Muscle layer of duodenum (tissue), 2 donors: ENCODE results near the gene PADI2.

ENCODE experiments used
- H3K27ac ChIP-seq: one replicate; pipeline ENCODE4 v1.7.0; 2013; ENCODE audit warnings: mild to moderate bottlenecking, low read length
- H3K27me3 ChIP-seq: one replicate; pipeline ENCODE4 v1.7.0; 2013; ENCODE audit warnings: low read depth, mild to moderate bottlenecking, control low read depth, low read length
- H3K36me3 ChIP-seq, 2 donors: one replicate each; pipeline ENCODE4 v1.7.0; 2013; ENCODE audit warnings: low read length in 2 of 2, control low read depth in 1 of 2, mild to moderate bottlenecking in 1 of 2; ENCODE audit not compliant: insufficient read depth in 2 of 2, control insufficient read depth in 1 of 2
- H3K4me1 ChIP-seq, 2 donors: one replicate each; pipeline ENCODE4 v1.7.0; 2013; ENCODE audit warnings: low read length in 2 of 2, mild to moderate bottlenecking in 2 of 2, control low read depth in 1 of 2, moderate library complexity in 1 of 2; ENCODE audit not compliant: insufficient read depth in 2 of 2, control insufficient read depth in 1 of 2
- H3K4me3 ChIP-seq, 2 donors: one replicate each; pipeline ENCODE4 v1.7.0; 2013; ENCODE audit warnings: low read length in 2 of 2, low read depth in 1 of 2, mild to moderate bottlenecking in 1 of 2
- H3K9me3 ChIP-seq, 2 donors: one replicate each; pipeline ENCODE4 v1.7.0; 2013; ENCODE audit warnings: low read length in 2 of 2, control low read depth in 1 of 2, mild to moderate bottlenecking in 1 of 2; ENCODE audit not compliant: control insufficient read depth in 1 of 2
- donor health status: healthy.

Gene PADI2

DNA sequence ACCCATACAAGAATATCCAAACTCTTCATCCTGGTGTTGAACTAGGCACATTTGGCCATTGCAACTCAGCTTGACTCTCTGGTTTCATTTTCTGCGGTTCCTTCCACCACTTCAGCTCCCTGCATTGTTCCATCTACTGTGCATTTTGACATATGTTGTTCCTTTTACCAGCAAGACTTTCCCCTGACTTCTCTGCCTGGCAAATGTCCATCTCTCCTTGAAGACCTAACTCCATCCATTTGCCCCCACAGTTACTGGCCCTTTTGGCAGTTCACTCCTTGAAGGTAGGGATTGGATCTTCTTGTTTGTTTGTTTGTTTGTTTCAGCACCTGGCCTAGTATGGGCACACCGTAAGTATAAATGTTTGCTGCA is 8.7 kb downstream of the PADI2 start:
- Histone ChIP-seq H3K27ac (no peak overlapping the region), H3K4me3 (no peak overlapping the region), H3K27me3 (no peaks in the 10 kb centered on the region), H3K9me3 (no peaks in the 10 kb centered on the region), H3K4me1 (no peaks in the 10 kb centered on the region), H3K36me3 (no peaks in the 10 kb centered on the region)

DNA sequence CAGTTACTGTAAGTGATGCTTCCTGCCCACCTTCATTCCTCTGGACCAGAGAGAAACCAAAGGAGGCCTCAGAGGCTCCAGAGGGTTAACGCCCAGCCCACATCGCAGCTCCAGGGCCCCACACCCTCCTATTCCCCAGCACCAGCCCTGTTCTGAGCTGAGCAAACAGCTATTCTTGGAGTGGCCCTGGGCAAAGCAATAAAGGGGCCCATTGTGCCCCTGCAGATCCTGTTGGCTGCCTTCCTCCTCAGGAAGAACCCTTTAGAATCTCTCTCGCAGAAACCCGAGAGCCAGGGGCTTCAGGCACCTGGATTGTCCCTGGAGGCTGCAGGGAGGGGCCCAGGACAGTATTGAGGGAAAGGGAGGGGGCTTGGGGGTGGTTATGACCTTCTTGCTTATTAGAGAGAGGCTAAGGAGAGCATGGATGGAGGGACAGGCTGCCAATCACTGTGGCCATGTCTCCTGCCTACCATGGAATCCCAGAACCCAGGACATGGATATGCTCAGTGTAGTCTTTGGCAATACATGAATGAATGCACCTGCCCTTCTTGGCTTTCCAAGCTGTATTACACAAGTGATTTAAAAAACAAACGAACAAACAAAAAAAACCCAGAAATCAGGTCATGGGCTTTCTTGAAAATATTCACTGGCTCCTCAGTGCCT is 9.2 kb downstream of the PADI2 start:
- Histone ChIP-seq H3K36me3 (no peaks in the 10 kb centered on the region), H3K27me3 (no peaks in the 10 kb centered on the region), H3K27ac (no peak overlapping the region), H3K4me1 (no peaks in the 10 kb centered on the region), H3K4me3 (no peak overlapping the region), H3K9me3 (no peaks in the 10 kb centered on the region)

DNA sequence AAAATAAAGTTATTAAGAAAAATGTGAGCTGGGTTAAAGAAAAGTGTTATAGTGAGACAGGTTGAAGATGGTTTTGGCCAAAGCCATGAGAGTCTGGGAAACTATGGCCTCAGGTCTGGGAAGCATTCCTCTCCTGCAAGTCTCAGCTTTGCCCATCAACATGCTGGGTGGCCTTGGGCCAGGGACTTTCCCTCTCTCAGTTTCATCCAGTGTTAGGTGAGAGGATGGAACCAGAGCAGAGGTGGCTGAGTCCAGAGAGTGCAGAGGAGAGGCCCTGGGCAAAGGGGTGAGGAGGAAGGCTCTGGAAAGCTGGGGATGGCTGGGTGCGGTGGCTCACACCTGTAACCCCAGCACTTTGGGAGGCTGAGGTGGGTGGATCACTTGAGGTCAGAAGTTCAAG is 10.5 kb downstream of the PADI2 start:
- Histone ChIP-seq H3K4me3 (no peak overlapping the region), H3K27me3 (no peaks in the 10 kb centered on the region), H3K27ac (no peak overlapping the region), H3K4me1 (no peaks in the 10 kb centered on the region), H3K36me3 (no peaks in the 10 kb centered on the region), H3K9me3 (no peaks in the 10 kb centered on the region)

DNA sequence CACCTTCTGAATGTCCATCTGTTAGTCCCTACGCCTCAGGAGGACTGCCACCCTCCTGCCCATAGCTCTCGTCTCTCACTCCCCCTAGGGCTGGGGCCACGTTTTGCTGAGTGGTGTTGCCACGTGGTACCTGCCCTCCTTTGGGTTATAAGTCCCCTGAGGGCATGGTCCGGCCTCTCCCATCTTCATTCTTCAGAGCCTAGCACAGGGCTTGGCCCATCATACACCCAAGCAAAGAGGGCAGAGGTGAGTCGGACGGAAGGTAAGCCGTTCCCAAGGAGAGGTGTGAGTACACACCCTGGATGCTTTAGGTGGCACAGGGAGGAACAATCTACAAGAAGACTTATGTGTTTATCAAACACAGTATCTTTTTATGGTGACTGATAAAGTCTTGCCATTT is 10.9 kb downstream of the PADI2 start:
- Histone ChIP-seq H3K27me3 (no peaks in the 10 kb centered on the region), H3K36me3 (no peaks in the 10 kb centered on the region), H3K4me3 (no peak overlapping the region), H3K27ac (no peak overlapping the region), H3K4me1 (no peaks in the 10 kb centered on the region), H3K9me3 (no peaks in the 10 kb centered on the region)

DNA sequence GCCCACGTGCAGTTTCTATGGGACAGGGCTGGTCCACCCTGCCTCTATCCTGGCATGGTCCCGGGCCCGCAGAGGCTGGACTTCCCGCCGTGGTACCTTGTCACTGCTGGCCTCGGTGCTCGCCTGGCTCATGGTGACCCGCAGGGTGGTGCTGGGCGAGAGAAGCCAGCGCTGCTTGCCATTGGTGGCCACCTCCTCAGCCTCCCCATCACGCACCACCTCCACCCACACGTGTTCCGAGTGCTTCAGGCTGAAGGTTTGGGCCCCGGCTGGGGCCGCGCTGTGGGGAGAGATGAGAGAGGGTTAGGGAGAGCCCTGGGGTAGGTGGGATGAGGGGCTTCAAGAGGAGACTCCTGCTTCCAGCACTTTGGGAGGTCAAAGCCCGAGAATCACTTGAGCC is 14.5 kb downstream of the PADI2 start:
- H3K4me1 ChIP-seq, result no peaks in the 10 kb centered on the region
- H3K4me3 ChIP-seq, result no peak overlapping the region
- H3K27ac ChIP-seq, result no peak overlapping the region
- no peaks in the 10 kb centered on the region for H3K36me3 ChIP-seq
- H3K27me3 ChIP-seq, result no peaks in the 10 kb centered on the region
- H3K9me3 ChIP-seq, result no peaks in the 10 kb centered on the region

DNA sequence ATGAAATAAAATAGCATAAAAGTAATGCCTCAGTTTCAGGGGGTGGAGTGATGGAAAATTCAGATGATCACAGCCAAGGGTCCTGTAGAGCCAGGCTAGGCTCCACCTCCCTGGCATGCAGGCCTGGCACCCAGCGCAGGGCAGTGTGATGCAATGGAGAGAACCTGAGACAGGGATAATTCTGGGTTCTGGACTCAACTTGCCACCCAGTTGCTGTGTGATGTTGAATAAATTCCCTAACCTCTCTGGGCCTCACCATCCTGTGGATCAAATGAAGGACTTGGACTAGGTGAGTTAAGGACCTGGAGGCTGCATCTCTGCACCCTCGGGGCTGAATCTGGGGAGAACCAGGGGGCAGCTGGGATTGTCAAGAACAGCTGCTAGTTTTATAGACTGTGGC is 17.0 kb downstream of the PADI2 start:
- H3K27ac ChIP-seq, result no peak overlapping the region
- H3K27me3 ChIP-seq, result no peaks in the 10 kb centered on the region
- no peaks in the 10 kb centered on the region for H3K4me1 ChIP-seq
- H3K4me3 ChIP-seq, result no peak overlapping the region
- H3K36me3 ChIP-seq, result no peaks in the 10 kb centered on the region
- H3K9me3 ChIP-seq, result no peaks in the 10 kb centered on the region

DNA sequence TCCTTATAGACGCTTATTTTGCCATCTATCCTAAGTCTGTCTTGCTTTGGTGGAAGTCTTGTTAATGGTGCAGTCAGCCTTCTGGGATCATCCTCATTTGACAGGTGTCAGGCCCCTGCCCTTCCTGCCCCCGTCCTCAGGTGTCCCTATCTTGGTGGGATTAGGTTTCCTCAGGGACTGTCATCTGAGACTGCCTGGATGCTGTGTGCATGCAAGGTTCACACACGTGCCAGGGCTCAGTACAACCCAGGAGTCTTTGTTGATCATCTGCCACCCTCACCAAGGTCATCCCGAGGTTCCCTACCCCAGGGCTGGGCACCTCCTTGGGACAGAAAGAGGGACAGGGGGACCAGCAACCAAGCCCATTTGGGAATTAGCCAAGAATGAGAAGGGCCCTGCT is 18.0 kb downstream of the PADI2 start:
- Histone ChIP-seq H3K36me3 (no peaks in the 10 kb centered on the region), H3K27me3 (no peaks in the 10 kb centered on the region), H3K27ac (no peak overlapping the region), H3K4me3 (no peak overlapping the region), H3K4me1 (no peaks in the 10 kb centered on the region), H3K9me3 (no peaks in the 10 kb centered on the region)

DNA sequence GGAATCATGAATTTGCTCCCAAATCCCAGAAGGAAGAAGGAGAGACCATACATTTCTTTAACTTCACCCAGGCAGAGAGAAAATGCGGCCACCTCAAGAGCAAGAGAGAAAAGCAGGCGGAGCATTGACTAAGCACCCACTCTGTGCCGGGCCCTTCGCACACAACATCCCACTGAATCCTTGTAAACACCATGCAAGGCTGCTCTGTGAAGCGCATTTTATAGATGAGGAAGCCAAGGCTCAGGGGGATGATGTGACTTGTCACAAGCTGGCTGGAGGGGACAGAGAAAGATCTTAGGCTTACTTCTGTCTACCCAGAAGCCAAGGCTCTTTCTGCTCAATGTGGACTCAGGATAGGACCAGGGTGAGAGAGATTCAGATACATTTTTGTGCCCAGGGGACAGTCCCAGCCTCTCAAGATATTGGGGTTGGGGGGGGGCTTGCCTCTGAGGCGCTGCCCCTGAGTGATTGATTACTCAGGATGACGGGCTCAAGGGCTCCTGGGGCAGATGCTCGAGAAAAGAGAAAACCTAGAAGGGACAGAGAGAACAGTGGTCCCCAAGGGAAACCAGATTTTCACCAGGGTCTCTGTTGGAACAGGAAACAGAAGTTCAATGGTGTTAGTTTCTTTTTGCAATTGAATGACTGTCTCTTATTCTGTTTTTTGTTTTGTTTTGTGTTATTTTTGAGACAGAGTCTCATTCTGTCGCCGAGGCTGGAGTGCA is 19.5 kb downstream of the PADI2 start:
- no peak overlapping the region for H3K27ac ChIP-seq

DNA sequence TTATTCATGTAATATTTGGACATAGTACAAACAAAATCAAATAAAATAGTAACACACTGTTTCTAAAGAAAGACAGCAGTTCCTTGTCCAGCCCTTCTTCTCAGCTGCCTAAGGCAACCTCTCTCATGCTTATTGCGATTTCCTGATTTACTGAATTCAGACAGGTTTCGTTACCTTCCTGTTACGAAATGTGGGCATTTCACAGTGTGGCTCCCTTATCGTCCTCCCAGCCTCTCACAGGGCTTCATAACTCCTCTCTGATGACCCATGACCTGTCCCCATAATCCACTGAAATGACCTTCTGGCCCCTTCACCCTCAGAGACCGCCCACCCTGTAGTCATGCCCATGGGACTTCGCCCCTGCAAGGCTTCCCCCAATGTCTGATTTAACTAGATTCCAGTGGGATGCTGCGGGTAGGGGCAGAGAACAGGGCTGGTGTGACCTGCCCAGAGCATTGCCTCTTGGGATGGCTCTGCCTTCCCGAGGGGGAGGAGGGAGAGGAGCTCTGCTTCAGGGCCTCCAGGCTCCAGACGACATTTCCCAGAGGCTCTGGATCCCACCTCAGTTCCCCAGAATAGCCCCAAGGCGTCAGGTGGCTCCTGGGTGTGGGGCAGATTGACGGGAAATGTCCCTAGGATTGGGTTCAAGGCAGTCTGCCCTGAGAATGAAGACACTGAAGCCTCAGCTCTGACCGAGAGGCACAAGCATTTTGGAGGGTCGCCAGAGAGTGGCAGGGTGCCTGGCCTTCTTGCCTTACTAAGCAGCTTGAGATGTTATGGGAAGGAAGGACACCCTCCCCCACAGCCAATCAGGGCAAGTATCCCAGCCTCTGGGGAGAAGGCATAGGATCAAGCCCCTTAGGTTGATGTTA is 20.6 kb downstream of the PADI2 start:
- no peak overlapping the region for H3K4me3 ChIP-seq
- H3K27ac ChIP-seq, result no peak overlapping the region
- no peaks in the 10 kb centered on the region for H3K27me3 ChIP-seq
- H3K9me3 ChIP-seq, result no peaks in the 10 kb centered on the region
- H3K4me1 ChIP-seq, result no peaks in the 10 kb centered on the region
- no peaks in the 10 kb centered on the region for H3K36me3 ChIP-seq

More for the DNA sequence above, 19.5 kb downstream of the PADI2 start:
- Histone ChIP-seq H3K4me1 (no peaks in the 10 kb centered on the region), H3K27me3 (no peaks in the 10 kb centered on the region), H3K4me3 (no peak overlapping the region), H3K36me3 (no peaks in the 10 kb centered on the region), H3K9me3 (no peaks in the 10 kb centered on the region)

DNA sequence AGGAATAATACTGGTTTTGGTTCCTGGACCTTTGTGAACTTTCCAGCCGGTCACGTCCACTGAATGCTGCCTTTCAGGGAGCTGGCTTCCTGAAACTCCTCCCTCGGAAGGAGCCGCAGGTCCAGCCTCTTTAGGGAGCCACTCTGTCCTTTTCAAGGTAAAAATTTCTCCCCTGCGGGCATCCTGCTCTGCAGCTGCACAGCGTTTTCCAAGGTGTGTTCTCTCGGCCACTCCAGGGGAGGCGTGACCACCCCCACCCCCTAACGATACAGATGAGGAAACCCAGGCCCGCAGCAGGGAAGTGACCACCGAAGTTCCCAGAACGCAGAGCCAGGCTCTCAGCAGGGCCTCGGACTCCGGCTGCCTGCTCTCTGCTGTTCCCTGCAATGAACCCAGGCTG is 21.5 kb downstream of the PADI2 start:
- no peak overlapping the region for H3K27ac ChIP-seq

DNA sequence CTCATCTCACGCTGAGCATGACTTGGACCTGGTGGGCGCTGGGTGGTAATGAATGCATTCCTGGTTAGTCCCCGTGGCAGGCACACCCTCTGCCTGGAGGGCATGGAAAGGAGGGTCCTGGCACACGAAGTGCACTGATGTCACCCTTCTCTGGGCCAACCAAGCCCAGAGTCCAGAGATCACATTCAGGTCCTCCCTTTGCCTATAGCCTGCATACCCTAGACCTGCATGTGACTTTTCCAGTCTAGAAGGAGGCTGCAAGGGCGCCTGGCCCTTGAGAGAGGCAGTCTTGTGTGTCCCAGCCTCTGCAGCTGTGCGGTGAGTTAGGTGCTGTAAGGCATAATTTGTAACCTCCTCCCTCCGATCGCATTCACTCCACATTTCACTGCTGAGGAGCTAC is 22.1 kb downstream of the PADI2 start:
- H3K4me1 ChIP-seq, result no peaks in the 10 kb centered on the region
- H3K27ac ChIP-seq, result no peak overlapping the region

More for the DNA sequence above, 21.5 kb downstream of the PADI2 start:
- no peaks in the 10 kb centered on the region for H3K9me3 ChIP-seq
- no peaks in the 10 kb centered on the region for H3K4me1 ChIP-seq
- no peaks in the 10 kb centered on the region for H3K27me3 ChIP-seq
- no peaks in the 10 kb centered on the region for H3K36me3 ChIP-seq
- H3K4me3 ChIP-seq, result no peak overlapping the region

More for the DNA sequence above, 22.1 kb downstream of the PADI2 start:
- Histone ChIP-seq H3K27me3 (no peaks in the 10 kb centered on the region), H3K36me3 (no peaks in the 10 kb centered on the region), H3K9me3 (no peaks in the 10 kb centered on the region), H3K4me3 (no peak overlapping the region)
